ENCODE results near the gene ARHGAP22. TPM values are rescaled to one million over a fixed set of nuclear protein-coding genes. Genes with fewer than 3 reads are reported as not detected.

The ARHGAP22 gene
- total RNA-seq, 2 donors from 2014 or later: 0.32 to 0.48 TPM

DNA sequence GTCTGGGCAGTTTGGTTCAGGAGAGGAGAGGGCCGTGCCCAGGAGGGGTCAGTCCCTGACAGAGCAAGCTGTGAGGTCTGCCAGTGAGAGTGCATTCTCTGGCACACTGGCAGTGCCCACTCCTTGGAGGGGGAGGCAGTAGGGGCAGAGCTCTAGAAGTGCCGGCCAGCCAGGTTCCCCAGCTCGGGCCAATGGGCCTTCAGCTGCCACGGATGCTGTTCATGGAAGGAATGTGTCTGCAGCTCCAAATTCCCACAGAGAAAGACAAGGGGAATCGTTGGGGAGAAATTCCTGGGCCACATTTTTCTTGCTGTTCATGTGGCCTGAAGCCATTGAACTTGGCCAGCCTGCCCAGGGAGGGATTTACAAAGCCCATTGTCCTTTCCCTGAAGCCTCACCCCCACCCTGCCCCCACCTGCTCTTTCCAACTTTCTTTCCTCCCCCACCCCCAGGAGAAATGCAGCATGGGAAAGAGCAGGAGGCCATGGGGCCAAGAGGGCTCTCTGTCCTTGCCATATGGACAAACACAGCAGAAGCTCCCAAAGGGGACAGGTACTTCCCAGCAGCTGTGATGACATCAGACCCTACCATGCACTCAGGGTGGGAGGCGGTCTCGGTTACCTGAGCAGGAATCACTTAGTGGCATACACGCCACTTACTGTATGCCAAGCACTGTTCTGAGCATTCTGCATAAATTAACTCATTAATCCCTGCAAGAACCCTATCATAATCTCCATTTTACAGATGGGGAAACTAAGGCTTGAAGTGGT is 70.7 kb downstream of the ARHGAP22 start:
- Mint-ChIP-seq H3K4me3 (no peak overlapping the region), H3K27ac (no peak overlapping the region)
- no peak for ATAC-seq (replicated peaks)

DNA sequence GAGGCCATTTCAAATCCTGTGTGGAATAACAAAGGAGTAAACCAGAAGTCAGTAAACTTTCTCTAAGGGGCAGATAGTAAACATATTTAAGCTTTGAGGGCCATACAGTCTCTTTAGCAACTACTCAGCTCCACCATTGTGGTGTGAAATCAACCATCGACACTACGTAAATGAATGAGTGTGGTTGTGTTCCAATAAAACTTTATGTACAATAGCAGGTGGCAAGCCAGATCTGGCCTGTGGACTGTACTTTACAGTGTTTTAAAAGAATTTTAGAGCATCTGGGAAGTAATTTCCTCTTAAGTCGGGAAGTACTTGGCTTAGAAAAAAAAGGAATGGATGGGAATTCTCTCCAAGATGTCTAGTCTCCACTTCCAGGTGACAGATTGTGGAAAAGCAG is 71.3 kb downstream of the ARHGAP22 start:
- Mint-ChIP-seq H3K27ac (no peak overlapping the region), H3K9me3 (no peaks in the 10 kb centered on the region), H3K4me1 (no peaks in the 10 kb centered on the region), H3K27me3 (peaks cover 4% of the 10 kb centered on the region), H3K4me3 (no peak overlapping the region), H3K36me3 (ENCODE audit: low read depth) (no peaks in the 10 kb centered on the region)
- ATAC-seq (replicated peaks): no peak

More for the DNA sequence above, 70.7 kb downstream of the ARHGAP22 start:
- H3K27me3 Mint-ChIP-seq: no peaks in the 10 kb centered on the region
- H3K36me3 Mint-ChIP-seq (ENCODE audit: low read depth): no peaks in the 10 kb centered on the region
- H3K4me1 Mint-ChIP-seq: no peaks in the 10 kb centered on the region
- H3K9me3 Mint-ChIP-seq: no peaks in the 10 kb centered on the region

DNA sequence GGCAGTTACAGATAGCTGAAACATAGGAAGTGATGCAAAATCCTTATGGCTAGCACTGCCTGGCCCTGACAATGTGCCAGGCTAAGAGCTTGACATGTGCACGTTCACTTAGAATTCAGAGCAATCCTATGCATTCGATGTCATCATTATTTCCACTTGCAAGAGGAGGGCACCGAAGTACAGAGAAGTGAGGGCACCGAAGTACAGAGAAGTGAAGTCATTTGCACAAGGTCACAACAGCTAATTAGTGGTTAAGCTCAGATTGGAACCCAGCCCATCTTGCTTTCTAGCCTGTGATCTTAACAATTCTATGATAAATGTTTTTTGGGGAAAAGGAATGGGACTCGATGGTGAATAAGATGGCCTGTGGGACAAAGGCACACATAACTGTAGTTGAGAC is 73.4 kb downstream of the ARHGAP22 start:
- ATAC-seq (replicated peaks): no peak
- Mint-ChIP-seq H3K4me1 (no peaks in the 10 kb centered on the region), H3K27ac (no peak overlapping the region), H3K27me3 (peaks cover 12% of the 10 kb centered on the region), H3K9me3 (no peaks in the 10 kb centered on the region), H3K4me3 (no peak overlapping the region), H3K36me3 (ENCODE audit: low read depth) (no peaks in the 10 kb centered on the region)

DNA sequence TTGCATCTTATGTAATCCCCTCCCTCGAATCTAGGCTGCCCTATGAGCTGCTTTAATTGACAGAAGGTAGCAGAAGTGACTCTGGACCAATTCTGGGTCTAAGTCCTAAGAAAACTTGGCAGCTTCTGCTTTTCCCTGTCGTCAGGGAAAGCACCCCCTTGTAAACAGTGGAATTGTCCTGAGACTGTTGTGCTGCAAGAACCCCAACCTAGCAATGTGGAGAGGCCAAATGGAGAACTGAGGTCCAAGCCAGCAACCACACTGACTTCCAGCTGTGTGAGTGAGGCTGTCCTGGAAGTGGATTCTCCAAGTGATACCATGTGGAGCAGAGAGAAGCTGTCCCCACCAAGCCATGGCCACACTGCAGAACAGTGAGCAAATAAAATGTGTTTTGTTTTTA is 75.5 kb downstream of the ARHGAP22 start:
- no peaks in the 10 kb centered on the region for H3K4me1 Mint-ChIP-seq
- ATAC-seq (replicated peaks): no peak
- peaks cover 26% of the 10 kb centered on the region for H3K27me3 Mint-ChIP-seq
- no peaks in the 10 kb centered on the region for H3K36me3 Mint-ChIP-seq (ENCODE audit: low read depth)
- no peak overlapping the region for H3K4me3 Mint-ChIP-seq
- H3K9me3 Mint-ChIP-seq: no peaks in the 10 kb centered on the region
- no peak overlapping the region for H3K27ac Mint-ChIP-seq

DNA sequence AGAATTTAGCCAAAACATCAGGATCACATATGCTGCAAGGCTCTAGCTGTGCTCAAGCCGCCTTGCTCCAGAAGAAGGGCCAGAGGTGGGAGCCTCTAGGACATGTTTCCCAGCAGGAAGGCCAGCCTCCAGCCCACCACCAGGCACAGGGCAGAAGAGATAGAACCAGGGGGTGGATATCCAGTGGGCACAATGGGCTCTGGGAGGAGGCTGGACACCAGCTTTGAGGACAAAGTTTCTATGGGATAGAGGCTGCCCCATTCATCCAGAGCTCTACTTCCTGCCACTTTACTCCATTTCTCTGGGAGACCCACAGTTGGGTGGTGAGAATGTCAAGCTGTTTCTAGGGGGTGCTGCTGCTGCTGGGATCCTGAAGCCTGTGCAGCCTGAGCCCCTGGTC is 77.1 kb downstream of the ARHGAP22 start:
- Mint-ChIP-seq H3K4me1 (no peaks in the 10 kb centered on the region), H3K36me3 (ENCODE audit: low read depth) (no peaks in the 10 kb centered on the region), H3K27me3 (peaks cover 30% of the 10 kb centered on the region), H3K27ac (no peak overlapping the region), H3K9me3 (no peaks in the 10 kb centered on the region), H3K4me3 (no peak overlapping the region)
- no peak for ATAC-seq (replicated peaks)

DNA sequence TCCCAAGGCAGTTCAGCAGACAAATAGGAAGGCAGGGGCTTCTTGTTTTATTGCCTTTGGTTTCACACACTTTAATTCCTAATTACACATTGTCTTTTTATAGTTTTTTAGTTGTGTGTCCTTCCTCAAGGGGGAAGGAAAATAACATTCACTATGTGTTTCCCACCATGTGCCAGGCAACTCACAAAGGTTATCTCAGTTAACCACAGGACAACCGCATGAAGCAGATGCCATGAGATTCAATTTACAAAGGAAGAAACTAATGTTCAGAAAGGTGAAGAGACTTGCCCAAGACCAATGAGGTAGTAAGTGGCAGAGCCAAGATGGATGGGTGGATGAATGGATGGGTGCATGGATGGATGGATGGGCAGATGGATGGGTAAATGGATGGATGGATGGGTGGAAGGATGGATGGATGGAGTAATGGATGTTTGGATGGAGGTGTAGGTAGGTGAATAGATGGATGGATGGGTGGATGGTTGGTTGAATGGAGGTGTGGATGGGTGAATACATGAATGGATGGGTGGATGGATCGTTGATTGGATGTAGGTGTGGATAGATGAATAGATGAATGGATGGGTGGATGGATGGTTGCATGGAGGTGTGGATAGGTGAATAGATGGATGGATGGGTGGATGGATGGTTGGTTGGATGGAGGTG is 77.9 kb downstream of the ARHGAP22 start:
- Mint-ChIP-seq H3K9me3 (no peaks in the 10 kb centered on the region), H3K4me3 (no peak overlapping the region), H3K36me3 (ENCODE audit: low read depth) (no peaks in the 10 kb centered on the region), H3K27ac (no peak overlapping the region), H3K4me1 (no peaks in the 10 kb centered on the region), H3K27me3 (peaks cover 35% of the 10 kb centered on the region)
- ATAC-seq (replicated peaks): no peak

DNA sequence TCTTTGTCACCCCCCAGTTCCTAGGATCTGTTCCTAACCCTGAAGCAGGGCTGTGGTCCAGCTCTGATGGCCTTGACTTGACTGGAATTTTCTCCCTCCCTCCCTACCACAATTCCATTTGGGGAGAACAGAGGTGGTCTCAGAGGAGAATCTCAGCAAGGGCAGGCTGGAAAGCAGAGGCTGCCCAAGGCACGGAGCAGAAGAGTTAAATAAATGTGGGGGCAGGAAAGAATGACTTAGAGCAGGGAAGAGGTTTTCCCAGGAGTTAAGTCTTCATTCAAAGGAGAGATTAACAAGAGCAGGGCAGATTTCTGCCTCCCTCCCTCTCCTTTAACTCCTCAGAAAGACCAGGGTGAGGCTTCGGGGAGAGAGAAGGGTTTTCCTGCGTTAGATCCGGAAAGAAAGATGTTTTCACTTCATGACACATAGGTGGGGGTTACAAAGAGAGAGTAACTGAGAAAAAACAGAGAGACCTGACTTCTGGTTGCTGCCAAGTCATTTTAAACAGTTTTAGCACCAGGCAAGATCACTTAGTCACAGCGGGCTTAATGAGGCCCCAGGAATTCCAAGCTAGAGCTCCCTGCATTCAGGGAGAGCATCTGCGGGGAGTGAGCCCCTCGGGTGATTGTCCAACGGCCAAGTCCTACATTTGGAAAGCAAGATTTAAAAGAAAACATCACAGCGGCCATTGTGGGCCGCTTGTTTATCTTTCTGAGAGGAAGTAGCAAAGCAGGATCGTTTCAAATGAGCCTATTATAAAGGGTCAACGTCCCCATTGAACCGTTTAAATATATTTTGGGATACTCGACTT is 78.7 kb downstream of the ARHGAP22 start:
- Mint-ChIP-seq H3K9me3 (no peaks in the 10 kb centered on the region), H3K4me1 (no peaks in the 10 kb centered on the region), H3K36me3 (ENCODE audit: low read depth) (no peaks in the 10 kb centered on the region), H3K27me3 (peaks cover 42% of the 10 kb centered on the region), H3K27ac (no peak overlapping the region), H3K4me3 (no peak overlapping the region)
- no peak for ATAC-seq (replicated peaks)

DNA sequence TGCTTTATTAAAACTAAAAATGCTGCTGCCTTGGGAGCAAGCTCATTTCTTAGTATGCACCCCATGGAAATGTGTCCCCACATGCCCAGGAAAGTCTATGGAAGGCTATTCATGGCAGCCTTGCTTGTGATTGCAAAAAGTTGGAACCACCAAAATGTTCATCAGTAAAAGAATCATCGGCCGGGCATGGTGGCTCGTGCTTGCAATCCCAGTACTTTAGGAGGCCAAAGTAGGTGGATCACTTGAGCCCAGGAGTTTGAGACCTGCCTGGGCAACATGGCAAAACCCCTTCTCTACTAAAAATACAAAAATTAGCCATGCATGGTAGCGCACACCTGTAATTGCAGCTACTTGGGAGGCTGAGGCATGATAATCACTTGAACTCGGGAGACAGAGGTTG is 79.8 kb downstream of the ARHGAP22 start:
- Mint-ChIP-seq H3K27ac (no peak overlapping the region), H3K27me3 (peaks cover 42% of the 10 kb centered on the region), H3K9me3 (no peaks in the 10 kb centered on the region), H3K4me3 (no peak overlapping the region), H3K36me3 (ENCODE audit: low read depth) (no peaks in the 10 kb centered on the region), H3K4me1 (no peaks in the 10 kb centered on the region)
- ATAC-seq (replicated peaks): no peak

DNA sequence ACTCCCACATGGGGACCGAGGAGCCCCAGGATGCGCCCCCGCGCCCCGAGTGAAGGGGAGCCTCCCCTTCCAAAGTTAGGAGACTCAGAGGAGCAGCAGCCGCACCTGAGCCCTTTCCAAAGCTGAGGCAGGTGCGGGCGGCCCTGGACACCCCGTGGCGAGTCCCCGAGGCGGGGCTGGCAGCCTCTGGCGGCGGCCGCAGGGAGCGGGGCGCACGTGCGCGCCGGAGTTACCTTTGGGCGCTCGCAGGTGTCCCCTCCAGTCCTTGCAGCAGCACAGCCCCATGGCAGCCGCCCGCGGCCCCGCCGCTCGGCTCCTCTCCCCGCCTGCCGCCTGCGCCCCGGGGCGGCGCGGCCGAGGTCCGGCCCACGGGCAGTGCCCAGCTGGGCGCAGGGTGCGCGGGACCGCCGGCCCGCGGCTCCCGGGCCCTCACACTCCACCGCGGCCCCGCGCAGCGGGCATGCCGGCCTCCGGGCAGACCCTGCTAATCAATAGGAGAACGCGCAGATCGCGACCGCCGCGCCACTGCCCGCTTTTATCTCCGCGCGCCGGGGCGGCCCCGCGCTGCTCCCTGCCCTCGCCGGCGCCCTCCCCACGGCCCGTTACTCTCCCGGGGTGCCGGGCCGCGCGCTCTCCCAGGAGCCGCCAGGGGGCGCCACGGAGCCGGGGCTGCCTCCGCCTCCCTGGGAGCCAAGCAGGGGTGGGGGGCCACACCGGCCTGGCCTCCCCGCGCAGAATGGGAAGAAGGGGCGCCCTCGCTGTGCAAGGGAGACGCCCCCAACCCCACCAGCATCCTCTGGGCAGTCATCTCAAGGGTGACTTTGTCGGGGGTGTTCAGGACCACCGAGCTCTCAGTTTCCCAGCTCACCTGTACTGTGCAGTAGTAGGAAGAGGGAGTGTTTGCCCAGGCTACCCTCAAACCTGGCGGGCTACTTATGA is 80.8 kb downstream of the ARHGAP22 start:
- no peak overlapping the region for H3K27ac Mint-ChIP-seq
- ATAC-seq (replicated peaks): no peak
- H3K4me1 Mint-ChIP-seq: no peaks in the 10 kb centered on the region
- peaks cover 47% of the 10 kb centered on the region for H3K27me3 Mint-ChIP-seq
- H3K4me3 Mint-ChIP-seq: no peak overlapping the region
- H3K36me3 Mint-ChIP-seq (ENCODE audit: low read depth): no peaks in the 10 kb centered on the region
- no peaks in the 10 kb centered on the region for H3K9me3 Mint-ChIP-seq

DNA sequence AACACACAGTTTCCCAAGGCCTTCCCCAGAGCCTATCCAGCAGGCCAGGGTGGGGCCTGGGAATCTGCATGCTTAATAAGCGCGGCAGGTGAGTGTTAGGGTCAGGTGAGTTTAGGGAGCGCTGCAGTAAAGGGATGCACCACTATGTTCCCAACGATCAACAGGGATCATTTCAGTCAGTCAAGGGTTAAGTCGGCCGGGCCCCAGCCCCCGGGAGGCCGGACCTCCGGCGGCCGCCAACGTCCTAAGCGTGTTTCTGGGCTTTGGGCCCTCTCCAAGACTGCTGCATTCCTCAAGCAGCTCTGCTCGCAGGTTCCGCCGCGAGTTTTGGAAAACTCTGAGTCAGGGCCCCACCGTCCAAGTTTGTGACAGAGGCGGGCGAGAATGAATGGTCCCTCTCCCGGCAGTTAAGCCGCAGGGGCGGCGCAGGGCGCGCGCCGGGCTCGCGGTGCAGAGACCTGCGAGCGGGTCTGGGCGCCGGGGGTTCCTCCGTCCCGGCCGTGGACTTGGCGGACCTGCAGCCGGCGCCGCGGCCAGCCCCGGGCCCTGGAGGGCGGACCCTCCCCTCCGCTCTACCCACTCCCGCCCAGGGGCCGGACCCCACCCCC is 81.6 kb downstream of the ARHGAP22 start:
- no peaks in the 10 kb centered on the region for H3K9me3 Mint-ChIP-seq
- no peaks in the 10 kb centered on the region for H3K4me1 Mint-ChIP-seq
- no peak overlapping the region for H3K4me3 Mint-ChIP-seq
- ATAC-seq (replicated peaks): no peak
- H3K27me3 Mint-ChIP-seq: peaks cover 44% of the 10 kb centered on the region
- H3K36me3 Mint-ChIP-seq (ENCODE audit: low read depth): no peaks in the 10 kb centered on the region
- H3K27ac Mint-ChIP-seq: no peak overlapping the region

DNA sequence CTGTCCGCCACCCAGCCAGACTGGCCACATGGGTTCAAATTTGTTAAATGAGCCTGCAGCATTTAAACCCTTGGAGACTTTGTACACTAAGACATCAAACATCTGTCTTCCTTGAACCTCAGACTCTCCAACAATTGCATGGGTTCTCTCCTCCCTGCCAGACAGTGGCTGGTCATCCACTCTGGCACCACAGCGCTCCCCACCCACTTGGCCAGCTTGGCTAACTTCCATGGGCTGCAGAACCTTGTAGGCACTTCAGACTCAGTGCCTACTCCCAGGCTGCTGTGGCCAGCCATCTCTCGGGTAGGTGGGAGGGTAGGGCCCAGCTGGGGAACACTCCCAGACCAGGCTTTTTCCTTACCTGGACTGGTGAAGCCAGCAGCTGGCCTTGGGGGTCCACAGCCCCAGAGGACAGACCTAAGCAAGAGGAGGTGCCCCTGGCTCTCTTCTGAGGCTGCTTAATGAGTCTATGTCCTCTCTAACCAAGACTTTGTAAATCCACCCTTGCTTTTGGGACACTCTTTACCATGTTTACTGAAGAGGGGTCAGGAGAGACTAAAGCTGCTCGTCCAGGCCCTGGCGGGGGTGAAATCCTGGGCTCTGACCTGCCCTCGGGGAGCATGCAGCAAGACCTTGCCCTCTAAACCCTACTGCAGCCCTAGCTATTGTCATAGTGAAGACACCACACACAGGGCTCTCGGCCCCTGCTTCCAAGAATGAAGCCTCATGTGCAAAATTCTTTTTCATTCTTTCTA is 82.7 kb downstream of the ARHGAP22 start:
- H3K27me3 Mint-ChIP-seq: peaks cover 41% of the 10 kb centered on the region
- H3K36me3 Mint-ChIP-seq (ENCODE audit: low read depth): no peaks in the 10 kb centered on the region
- no peak for ATAC-seq (replicated peaks)
- no peaks in the 10 kb centered on the region for H3K4me1 Mint-ChIP-seq
- no peaks in the 10 kb centered on the region for H3K9me3 Mint-ChIP-seq
- H3K27ac Mint-ChIP-seq: no peak overlapping the region
- no peak overlapping the region for H3K4me3 Mint-ChIP-seq

DNA sequence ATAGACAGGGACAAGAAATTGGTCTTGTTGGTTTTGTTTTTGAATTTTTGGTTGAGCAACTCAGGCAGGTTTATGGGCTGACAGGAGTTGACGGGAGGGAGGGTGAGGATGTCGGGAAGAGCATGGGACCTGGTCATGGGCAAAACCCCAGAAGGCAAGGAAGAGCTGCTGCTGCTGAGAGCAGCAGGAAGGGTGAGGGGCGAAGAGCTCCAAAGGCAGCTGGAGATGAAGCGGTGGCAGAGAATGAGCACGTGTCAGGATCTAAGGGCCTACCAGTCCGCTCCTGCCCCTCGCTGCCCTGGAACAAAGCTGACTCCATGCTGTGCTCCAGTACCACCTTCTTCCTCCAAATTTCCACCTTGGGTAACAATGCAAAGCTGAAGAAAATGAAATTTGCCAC is 84.3 kb downstream of the ARHGAP22 start:
- Mint-ChIP-seq H3K9me3 (no peaks in the 10 kb centered on the region), H3K36me3 (ENCODE audit: low read depth) (no peaks in the 10 kb centered on the region), H3K4me1 (no peaks in the 10 kb centered on the region), H3K27me3 (peaks cover 28% of the 10 kb centered on the region), H3K27ac (no peak overlapping the region), H3K4me3 (no peak overlapping the region)
- ATAC-seq (replicated peaks): no peak

DNA sequence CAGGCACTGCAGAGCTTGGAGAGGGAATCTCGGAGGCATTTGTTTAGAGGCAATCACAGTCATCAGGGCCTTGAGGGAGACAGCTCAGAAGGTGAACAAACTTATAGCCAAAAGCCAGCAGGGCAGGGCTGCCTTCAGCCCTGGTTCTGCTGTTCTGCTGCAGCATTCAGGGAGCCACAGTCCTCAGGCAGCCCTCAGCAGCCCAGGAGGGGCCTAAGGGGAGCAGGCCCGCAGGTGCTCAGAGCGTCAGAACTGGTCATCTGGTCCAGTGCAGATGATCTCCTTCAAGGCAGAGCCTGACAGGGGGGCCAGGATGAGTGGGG is 84.7 kb downstream of the ARHGAP22 start:
- Mint-ChIP-seq H3K36me3 (ENCODE audit: low read depth) (no peaks in the 10 kb centered on the region), H3K27me3 (peaks cover 26% of the 10 kb centered on the region), H3K4me3 (no peak overlapping the region), H3K27ac (no peak overlapping the region), H3K4me1 (no peaks in the 10 kb centered on the region), H3K9me3 (peaks cover 2% of the 10 kb centered on the region)
- no peak for ATAC-seq (replicated peaks)

All from activated T-helper 17 cell treated with anti-CD3 and anti-CD28 coated beads, Interleukin-2, amount 50 U/mL, for 72 hours (primary cell).